ENCODE results near the gene BOK. TPM values are rescaled to one million over a fixed set of nuclear protein-coding genes. Genes with fewer than 3 reads are reported as not detected.

The BOK gene
- total RNA-seq, 1 experiment from 2014 or later: 33.9 TPM

- Histone ChIP-seq H2AFZ (ENCODE audit: low read length) (no peak overlapping the region), H4K5ac (ENCODE audit: insufficient read length, low read depth, low read length) (no peak overlapping the region), H3K27ac (ENCODE audit: insufficient read length, low read depth, low read length) (no peak overlapping the region), H2BK5ac (ENCODE audit: insufficient read length, low read length) (no peak overlapping the region), H3T11ph (ENCODE audit: low read length) (no peak overlapping the region), H3K79me1 (ENCODE audit: insufficient read depth, low read depth, low read length, poor library complexity, severe bottlenecking) (no peaks in the 10 kb centered on the region), H2BK15ac (ENCODE audit: low read depth, low read length) (no peak overlapping the region), H2BK12ac (ENCODE audit: insufficient read length, low read depth, low read length) (no peak overlapping the region), H3K4me2 (ENCODE audit: insufficient read depth, insufficient read length, low read length) (no peak overlapping the region), H2BK120ac (ENCODE audit: low read depth, low read length, poor library complexity, severe bottlenecking) (no peak overlapping the region), H3K56ac (ENCODE audit: insufficient read length, low read depth, low read length) (no peak overlapping the region), H4K91ac (ENCODE audit: insufficient read length, low read depth, low read length) (no peak overlapping the region), H3K23ac (ENCODE audit: insufficient read length, low read depth, low read length) (no peak overlapping the region), H2AK5ac (ENCODE audit: insufficient read length, low read length) (no peak overlapping the region), H4K20me1 (ENCODE audit: control insufficient read depth, insufficient read depth, insufficient read length) (no peaks in the 10 kb centered on the region), H3K9me3 (ENCODE audit: control insufficient read depth, low read depth, low read length) (no peaks in the 10 kb centered on the region), H3K14ac (ENCODE audit: insufficient read depth, low read length) (no peak overlapping the region; the same call in 1 of the 2 replicates), H3K79me2 (ENCODE audit: insufficient read depth, low read length) (no peaks in the 10 kb centered on the region), H3K23me2 (ENCODE audit: insufficient read length, low read depth, low read length, poor library complexity, severe bottlenecking) (no peaks in the 10 kb centered on the region), H4K8ac (replicated peaks; ENCODE audit: insufficient read length, low read depth, low read length) (no peak overlapping the region), H3K4ac (ENCODE audit: low read depth, low read length) (no peak overlapping the region), H3K18ac (ENCODE audit: insufficient read length, low read depth, low read length) (no peak overlapping the region), H3K9ac (ENCODE audit: extremely low read depth, insufficient read length, low read length) (no peak overlapping the region), H3K27me3 (ENCODE audit: insufficient read depth, low read length) (no peaks in the 10 kb centered on the region), H3K4me1 (ENCODE audit: insufficient read depth, low read length) (peaks cover 5% of the 10 kb centered on the region; the same call in 1 of the 2 replicates), H2BK20ac (ENCODE audit: low read depth, low read length, poor library complexity, severe bottlenecking) (no peak overlapping the region)
- Mint-ChIP-seq H3K4me1 (peaks cover 17 to 22% of the 10 kb centered on the region in 2 experiments), H3K4me3 (no peak overlapping the region; a peak in 1 of 5 replicates), H3K27ac (no peak overlapping the region), H3K27me3 (ENCODE audit: low read depth) (peaks cover 3% of the 10 kb centered on the region), H3K9me3 (peaks cover 0 to 3% of the 10 kb centered on the region in 2 experiments; a peak in 2 of 5 replicates), H3K36me3 (ENCODE audit: insufficient read depth in 1 of 3, low read depth in 3 of 3) (peaks cover 0 to 4% (median 3%) of the 10 kb centered on the region in 3 experiments; a peak in 3 of 7 replicates)
- DNase-seq: no peak
- no peak for TF ChIP-seq CTCF (conservative IDR thresholded peaks at IDR 0.05)
- no CpG with 5 or more reads among the region's 12 CpGs for WGBS (ENCODE audit: extremely low coverage, insufficient read length, low lambda C conversion rate)
Observed at GRCh38 chr2:241553512-241553830, 5.1 kb upstream of the BOK start.
